Measurements from ENCODE around the gene TMEM8B. TPM values are rescaled to one million over a fixed set of nuclear protein-coding genes. Genes with fewer than 3 reads are reported as not detected.

Gene TMEM8B
- total and polyA plus RNA-seq, 9 of the 15 experiments (the other 6 are each of a cell fraction or from before 2014, with no cell fraction given) = 0.01 to 2.2 (median 1.1) TPM

GRCh38 chr9:35844628-35845270 lies 15.7 kb downstream of the TMEM8B start:
- Histone ChIP-seq H2AFZ (ENCODE audit: low read depth, low read length) (no peak overlapping the region), H3K27ac (ENCODE audit: extremely low read depth, low read depth, low read length) (no peak overlapping the region), H3K9me3 (replicated peaks; ENCODE audit: control insufficient read depth, insufficient read depth, low read depth, low read length) (no peaks in the 10 kb centered on the region), H3K9ac (ENCODE audit: insufficient read depth in 1 of 2, low read depth in 2 of 2, low read length in 2 of 2) (no peak overlapping the region), H3K9me1 (ENCODE audit: control insufficient read depth, insufficient read depth, low read length) (no peaks in the 10 kb centered on the region), H3K4me3 (no peak overlapping the region), H3K4me1 (replicated peaks in 1 of 2; ENCODE audit: control insufficient read depth in 2 of 2, insufficient read depth in 2 of 2, low read length in 2 of 2) (peaks cover 0 to 11% of the 10 kb centered on the region in 2 experiments; a peak in 2 of 5 replicates), H3K4me2 (ENCODE audit: insufficient read depth, low read length) (no peak overlapping the region), H3K79me2 (ENCODE audit: control insufficient read depth, insufficient read depth, low read length) (no peaks in the 10 kb centered on the region), H3K36me3 (ENCODE audit: control insufficient read depth, insufficient read depth, low read length) (no peaks in the 10 kb centered on the region), H3K27me3 (ENCODE audit: control insufficient read depth in 2 of 2, insufficient read depth in 2 of 2, low read length in 2 of 2) (peaks cover 0 to 24% of the 10 kb centered on the region in 2 experiments; a peak in 4 of 5 replicates), H4K20me1 (replicated peaks; ENCODE audit: control insufficient read depth, insufficient read depth, low read length) (no peaks in the 10 kb centered on the region)
- CTCF ChIA-PET (ENCODE audit: low intra/inter-chr PET ratio) = no interaction called here
- intact Hi-C loops (cut with micrococcal nuclease) = no loop called here
- ATAC-seq = no peak
- no peak for FAIRE-seq
- in situ Hi-C loops (cut with MboI) = no loop called here
- TF ChIP-seq HMG20A (CRISPR knock-in tag; conservative IDR thresholded peaks at IDR 0.05) = no peak
- TF ChIP-seq ARHGAP35 (IDR thresholded peaks at IDR 0.05; ENCODE audit: partially characterized antibody) = no peak
- 0 out of 4 replicates have a peak, but pooled peaks of 1 of the 2 experiments have one; percentile 44 for TF ChIP-seq RCOR1 (IDR thresholded peaks at IDR 0.05; ENCODE audit: borderline replicate concordance in 1 of 2, low read depth in 2 of 2, low read length in 2 of 2)
- POLR2A ChIA-PET = interaction anchor here (0.5 to 0.9 kb wide), 2 partner anchors 12 to 13 kb away, joined by 3 read pairs; no protein-coding TSS in a partner anchor
- WGBS (ENCODE audit: insufficient coverage, low coverage, missing lambda C conversion rate) = 28% methylated on average over 7 of the region's 7 CpGs
- no TSS peak for BruUV-seq (replicated peaks)
- DNase-seq (ENCODE audit: extremely low read depth in 1 of 4, low spot score in 3 of 4) = no peak
